Hippocampal formation (tissue), 2 donors: ENCODE results near the gene ALG12.

Experiments used
- DNase-seq, 2 donors: peaks; one replicate each; lab custom pipeline; 2025; lab: John Stamatoyannopoulos, UW

ALG12 gene

GRCh38 chr22:49917974-49918910 lies at the start of gene ALG12, which contains the start of gene CRELD2:
Gene ALG12, minus strand, starts transcription at chr22:49918438. Its CDS starts 4,673 bp downstream, at chr22:49913765.
Gene CRELD2, plus strand, starts transcription at chr22:49918634. Its CDS starts 136 bp downstream, at chr22:49918770.
- peak; percentile 96 to 98 for DNase-seq

- DNase-seq = peak; percentile 32 to 56
Observed at GRCh38 chr22:49967706-49968208, 49.5 kb upstream of the ALG12 start.

GRCh38 chr22:49966774-49967705 lies 48.8 kb upstream of the ALG12 start:
- DNase-seq = peak in 1 of 2 donors; percentile 56

GRCh38 chr22:49966041-49966773 lies 48.0 kb upstream of the ALG12 start:
- DNase-seq = no peak

- no peak for DNase-seq
Observed at GRCh38 chr22:49965091-49966040, 47.1 kb upstream of the ALG12 start.

GRCh38 chr22:49964136-49965090 lies 46.2 kb upstream of the ALG12 start:
- DNase-seq = no peak

GRCh38 chr22:49963647-49964026 lies 45.4 kb upstream of the ALG12 start:
- no peak for DNase-seq

- DNase-seq = no peak
Observed at GRCh38 chr22:49962751-49963646, 44.8 kb upstream of the ALG12 start.

- peak; percentile 39 to 72 for DNase-seq
Observed at GRCh38 chr22:49962012-49962750, 43.9 kb upstream of the ALG12 start.

- DNase-seq = no peak
Observed at GRCh38 chr22:49961601-49962011, 43.4 kb upstream of the ALG12 start.

- peak in 1 of 2 donors; percentile 22 for DNase-seq
Observed at GRCh38 chr22:49961005-49961600, 42.9 kb upstream of the ALG12 start.

- DNase-seq = peak; percentile 89 to 94
Observed at GRCh38 chr22:49960159-49961004, 42.1 kb upstream of the ALG12 start, which contains the start of gene PIM3. Gene PIM3, plus strand, starts transcription at chr22:49960772. Its CDS starts 176 bp downstream, at chr22:49960948.

GRCh38 chr22:49959782-49960158 lies 41.5 kb upstream of the ALG12 start:
- peak in 1 of 2 donors; percentile 67 for DNase-seq

- DNase-seq = no peak
Observed at GRCh38 chr22:49958931-49959781, 40.9 kb upstream of the ALG12 start.
